Measurements from ENCODE around the gene CFAP61. TPM values are rescaled to one million over a fixed set of nuclear protein-coding genes. Genes with fewer than 3 reads are reported as not detected.
"Not testable (repeated sequence)": the region's sequence is repeated elsewhere in the genome, so short reads cannot be mapped to it uniquely, and the experiment has no call there.

The CFAP61 gene, protein sequence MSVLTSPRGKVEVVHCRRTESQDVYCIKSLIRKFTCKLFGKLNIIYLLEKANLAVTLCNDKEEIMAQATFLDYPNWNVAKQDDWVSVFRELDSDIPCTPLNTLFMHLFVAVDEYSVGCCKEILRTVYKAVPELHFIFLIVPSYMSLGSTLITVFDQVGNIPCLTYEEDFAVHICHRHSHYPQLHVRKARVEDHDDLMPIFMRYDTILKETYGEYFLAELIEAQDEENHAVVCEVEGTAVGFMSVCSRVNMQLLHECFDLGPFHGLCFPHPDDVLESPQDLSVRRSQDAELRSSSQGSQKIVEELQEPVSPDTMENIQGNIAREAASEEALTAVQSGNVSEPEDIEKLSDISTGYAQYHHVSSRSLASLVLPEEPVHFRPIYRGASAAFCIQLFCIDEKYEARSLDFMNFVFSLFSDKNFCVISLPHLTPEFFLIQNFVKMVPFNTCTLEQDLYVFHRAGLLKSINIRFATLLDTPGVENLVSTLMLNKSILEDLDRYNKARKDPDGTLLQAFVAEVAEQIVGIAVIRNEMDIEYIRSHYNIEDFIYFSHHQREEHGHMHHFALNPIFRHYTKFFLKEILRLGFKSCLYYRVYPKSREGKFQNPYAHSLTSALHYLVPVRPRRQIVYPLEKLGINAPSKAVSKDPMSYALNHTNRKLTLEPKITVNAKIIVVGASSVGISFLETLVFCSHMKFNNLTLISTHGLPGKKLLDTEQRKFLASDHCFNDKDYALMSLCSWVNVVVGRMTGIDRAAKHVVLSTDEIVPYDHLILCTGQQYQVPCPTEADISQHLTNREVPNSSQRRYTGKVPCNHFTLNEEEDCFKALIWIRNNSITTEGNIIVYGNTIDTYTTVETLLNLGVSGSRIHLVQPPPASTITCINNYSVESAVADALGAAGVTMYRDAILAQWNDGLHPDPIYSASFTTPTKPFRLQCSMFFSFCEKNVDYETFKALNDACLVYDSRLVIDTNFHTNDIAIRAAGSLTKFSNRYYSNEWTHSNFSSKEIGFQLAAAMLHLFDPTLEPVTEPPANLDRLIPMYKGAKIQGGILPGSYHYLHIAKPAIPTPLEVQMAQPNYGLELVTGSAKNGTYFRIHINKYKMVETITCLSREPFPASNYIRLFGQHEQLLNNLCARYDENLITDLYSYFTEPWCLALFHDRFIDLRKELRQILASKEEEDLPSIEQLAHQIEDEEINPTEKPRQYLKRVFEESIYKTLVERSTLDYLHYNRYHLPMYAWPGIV
- under 1 TPM in 1 of 2 donors, not detected in 1; 0.27 TPM for total RNA-seq

DNA sequence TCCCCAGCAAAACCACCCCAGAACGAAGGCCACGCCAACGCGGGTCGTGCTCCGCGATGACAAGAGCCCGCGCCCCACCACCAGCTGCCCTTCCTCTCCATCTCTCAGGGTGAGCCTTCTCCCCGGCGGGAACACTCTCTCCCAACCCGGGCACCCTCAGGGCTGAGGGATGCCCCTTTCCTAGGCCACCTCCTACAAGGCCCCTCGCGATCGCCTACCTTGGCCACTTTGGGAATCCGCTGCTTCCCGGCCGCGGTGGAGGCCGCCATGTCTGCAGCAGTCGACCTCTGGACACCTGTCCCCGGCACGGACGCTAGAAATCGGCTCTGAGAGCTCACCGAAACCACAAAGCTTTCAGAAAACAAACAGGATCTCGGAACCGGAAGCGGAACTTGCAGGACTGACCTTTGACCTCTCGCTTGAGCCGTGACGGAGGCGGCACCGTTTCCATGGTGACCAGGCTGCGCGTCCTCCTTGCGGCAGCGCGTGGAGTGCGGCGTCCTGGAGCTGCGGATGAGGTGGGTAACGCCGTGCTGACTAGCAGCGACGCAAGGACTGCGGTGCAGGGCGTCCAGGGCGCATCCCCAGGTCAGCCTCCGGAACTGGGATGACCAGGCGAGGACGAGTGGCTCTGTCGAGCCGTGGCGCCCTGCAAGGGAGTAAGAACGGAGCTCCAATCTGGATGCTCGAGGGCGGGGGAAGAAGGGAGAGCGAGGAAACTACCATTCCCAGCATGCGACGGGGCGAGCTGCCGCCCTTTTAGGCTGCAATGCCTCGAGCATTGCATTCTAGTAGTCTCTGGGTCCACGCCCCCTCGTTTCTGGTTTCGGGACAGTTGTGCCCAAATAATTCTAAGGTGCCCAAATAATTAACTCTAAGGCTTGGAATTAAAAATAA lies at the start of gene CFAP61, which contains the start of gene CRNKL1:
CFAP61 (plus strand) TSS at position 459 of the 897 bp plus-strand sequence. CDS start 4,122 bp downstream, outside the sequence.
CRNKL1 (minus strand) TSS at position 393 of the 897 bp plus-strand sequence; CDS start at position 269, 124 bp downstream.
- Histone ChIP-seq H3K27me3 (replicated peaks; ENCODE audit: insufficient read depth) (no peaks in the 10 kb centered on the region), H3K27ac (peak within 1 kb of the TSS; percentile 75 to 94), H3K9me3 (no peaks in the 10 kb centered on the region), H3K4me3 (peak within 1 kb of the TSS; percentile 90), H3K4me1 (ENCODE audit: control insufficient read depth in 1 of 2, low read depth in 2 of 2) (peaks cover 8 to 18% of the 10 kb centered on the region in 2 donors), H3K36me3 (peaks cover 26% of the 10 kb centered on the region)
- TF ChIP-seq, protein P1, sequence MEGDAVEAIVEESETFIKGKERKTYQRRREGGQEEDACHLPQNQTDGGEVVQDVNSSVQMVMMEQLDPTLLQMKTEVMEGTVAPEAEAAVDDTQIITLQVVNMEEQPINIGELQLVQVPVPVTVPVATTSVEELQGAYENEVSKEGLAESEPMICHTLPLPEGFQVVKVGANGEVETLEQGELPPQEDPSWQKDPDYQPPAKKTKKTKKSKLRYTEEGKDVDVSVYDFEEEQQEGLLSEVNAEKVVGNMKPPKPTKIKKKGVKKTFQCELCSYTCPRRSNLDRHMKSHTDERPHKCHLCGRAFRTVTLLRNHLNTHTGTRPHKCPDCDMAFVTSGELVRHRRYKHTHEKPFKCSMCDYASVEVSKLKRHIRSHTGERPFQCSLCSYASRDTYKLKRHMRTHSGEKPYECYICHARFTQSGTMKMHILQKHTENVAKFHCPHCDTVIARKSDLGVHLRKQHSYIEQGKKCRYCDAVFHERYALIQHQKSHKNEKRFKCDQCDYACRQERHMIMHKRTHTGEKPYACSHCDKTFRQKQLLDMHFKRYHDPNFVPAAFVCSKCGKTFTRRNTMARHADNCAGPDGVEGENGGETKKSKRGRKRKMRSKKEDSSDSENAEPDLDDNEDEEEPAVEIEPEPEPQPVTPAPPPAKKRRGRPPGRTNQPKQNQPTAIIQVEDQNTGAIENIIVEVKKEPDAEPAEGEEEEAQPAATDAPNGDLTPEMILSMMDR (IDR thresholded peaks at IDR 0.05): no peak
- peak; percentile 97 for ATAC-seq (ENCODE audit: insufficient number of reproducible peaks, low FRiP score, low read depth)
- peak; percentile 82 for DNase-seq (ENCODE audit: low spot score)

DNA sequence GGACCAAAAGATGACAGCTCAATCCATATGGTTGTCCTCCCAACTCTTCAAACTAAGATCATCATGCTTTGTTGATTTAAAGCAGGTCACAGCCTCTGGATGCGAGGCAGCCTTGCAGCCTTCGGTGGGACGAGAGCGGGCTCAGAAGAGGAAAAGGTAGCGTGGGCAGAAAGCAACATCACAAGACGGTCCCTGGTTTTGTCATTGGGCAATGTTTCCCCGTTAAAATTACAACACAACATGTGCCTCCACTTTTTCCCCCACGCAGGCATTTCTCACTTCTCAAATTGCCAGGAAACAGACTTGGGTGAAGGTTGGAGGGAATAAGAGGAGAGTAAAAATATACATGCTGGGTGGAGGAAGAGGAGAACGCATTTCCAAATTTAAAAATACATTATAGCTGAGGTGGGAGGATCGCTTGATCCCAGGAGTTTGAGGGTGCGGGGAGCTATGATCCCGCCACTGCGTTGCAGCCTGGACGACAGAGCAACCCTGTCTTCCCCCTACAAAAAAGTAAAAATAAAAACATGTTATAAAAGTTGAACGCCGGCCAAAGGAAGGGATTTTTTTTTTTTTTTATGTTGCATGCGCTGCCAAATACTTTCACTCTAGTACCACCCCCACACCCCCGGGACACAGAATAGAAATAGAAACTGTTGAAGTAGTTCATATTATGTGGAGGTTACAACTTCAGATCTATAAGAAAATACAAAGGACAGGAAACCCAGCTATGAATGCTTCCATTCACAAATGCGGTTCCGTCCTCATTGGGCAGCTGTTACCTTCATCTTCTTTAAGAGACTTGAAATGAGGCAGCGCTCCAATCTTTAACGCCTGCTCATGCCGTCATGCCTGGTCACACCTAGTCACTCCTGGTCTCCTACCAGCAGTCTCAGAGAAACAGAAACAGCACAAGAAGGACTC lies 49.0 kb upstream of the CFAP61 start:
- H3K36me3 ChIP-seq: peaks cover 19% of the 10 kb centered on the region
- H3K4me1 ChIP-seq (ENCODE audit: control insufficient read depth in 1 of 2, low read depth in 2 of 2): peaks cover 11 to 61% of the 10 kb centered on the region in 2 donors
- TF ChIP-seq, protein P1 (IDR thresholded peaks at IDR 0.05): no peak
- peak overlapping the region; percentile 74 to 80 for H3K27ac ChIP-seq
- DNase-seq (ENCODE audit: low spot score) (no peak), ATAC-seq (ENCODE audit: insufficient number of reproducible peaks, low FRiP score, low read depth) (peak; percentile 61)
- no peaks in the 10 kb centered on the region for H3K9me3 ChIP-seq
- H3K4me3 ChIP-seq: peak overlapping the region; percentile 57
- no peaks in the 10 kb centered on the region for H3K27me3 ChIP-seq (replicated peaks; ENCODE audit: insufficient read depth)

DNA sequence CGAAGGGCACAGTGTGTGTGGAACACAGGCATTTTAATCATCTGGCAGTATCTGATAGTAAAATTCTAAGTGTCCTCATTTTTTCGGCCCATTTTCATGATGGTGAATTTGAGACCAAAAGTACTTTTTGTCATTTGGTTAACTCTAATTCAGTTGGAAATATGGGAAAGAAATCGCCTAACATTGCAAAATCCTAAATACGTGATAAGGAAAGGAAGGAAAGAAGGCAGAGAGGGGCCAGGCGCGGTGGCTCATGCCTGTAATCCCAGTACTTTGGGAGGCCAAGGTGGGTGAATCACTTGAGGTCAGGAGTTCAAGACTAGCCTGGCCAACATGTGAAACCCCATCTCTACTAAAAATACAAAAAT lies 48.4 kb upstream of the CFAP61 start:
- peaks cover 13% of the 10 kb centered on the region for H3K36me3 ChIP-seq
- peak overlapping the region; percentile 57 for H3K4me3 ChIP-seq
- H3K4me1 ChIP-seq (ENCODE audit: control insufficient read depth in 1 of 2, low read depth in 2 of 2): peaks cover 11 to 56% of the 10 kb centered on the region in 2 donors
- not testable (repeated sequence) for DNase-seq (ENCODE audit: low spot score); ATAC-seq (ENCODE audit: insufficient number of reproducible peaks, low FRiP score, low read depth); H3K27me3 ChIP-seq (replicated peaks; ENCODE audit: insufficient read depth); H3K9me3 ChIP-seq
- H3K27ac ChIP-seq: peak overlapping the region; percentile 74 to 80

DNA sequence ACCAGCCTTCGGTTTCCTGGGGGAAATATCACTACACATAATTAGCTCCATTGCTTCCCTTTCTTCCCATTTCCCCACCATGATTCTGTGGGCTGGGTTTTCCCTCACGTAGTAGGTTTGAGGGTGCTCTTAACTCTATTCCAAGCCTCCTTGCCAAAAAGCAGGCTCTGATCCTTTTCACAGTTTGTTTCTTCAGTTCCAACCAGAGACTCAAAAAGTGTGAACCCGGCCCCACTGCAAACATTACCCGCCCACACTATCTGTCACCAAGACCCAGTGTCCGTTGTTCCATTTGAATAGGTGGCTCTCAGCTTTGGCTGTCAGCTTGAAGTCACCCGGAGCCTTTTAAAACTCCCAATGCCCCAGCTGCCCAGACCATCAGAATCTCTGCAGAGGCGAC lies 47.0 kb upstream of the CFAP61 start:
- Histone ChIP-seq H3K27me3 (replicated peaks; ENCODE audit: insufficient read depth) (no peaks in the 10 kb centered on the region), H3K4me1 (ENCODE audit: control insufficient read depth in 1 of 2, low read depth in 2 of 2) (peaks cover 19 to 52% of the 10 kb centered on the region in 2 donors), H3K4me3 (no peak overlapping the region), H3K27ac (peak overlapping the region in 1 of 2 donors; percentile 21), H3K36me3 (peaks cover 7% of the 10 kb centered on the region), H3K9me3 (no peaks in the 10 kb centered on the region)
- DNase-seq (ENCODE audit: low spot score) (no peak), ATAC-seq (ENCODE audit: insufficient number of reproducible peaks, low FRiP score, low read depth) (no peak)
- TF ChIP-seq, protein P1 (IDR thresholded peaks at IDR 0.05): no peak
